ENCODE measurements around the gene CD300LG. TPM values are rescaled to one million over a fixed set of nuclear protein-coding genes. Genes with fewer than 3 reads are reported as not detected.
A peak's percentile ranks its signal among the peaks of the same experiment; 100 is the strongest.

CD300LG gene
- total RNA-seq, 2 experiments from 2014 or later: not detected

GRCh38 chr17:43875476-43876147 is 28.6 kb downstream of the CD300LG start:
- Mint-ChIP-seq H3K4me1 (peaks cover 2% of the 10 kb centered on the region), H3K27ac (no peak overlapping the region), H3K36me3 (no peaks in the 10 kb centered on the region), H3K4me3 (no peak overlapping the region), H3K9me3 (no peaks in the 10 kb centered on the region), H3K27me3 (no peaks in the 10 kb centered on the region)
- DNase-seq: no peak

DNA sequence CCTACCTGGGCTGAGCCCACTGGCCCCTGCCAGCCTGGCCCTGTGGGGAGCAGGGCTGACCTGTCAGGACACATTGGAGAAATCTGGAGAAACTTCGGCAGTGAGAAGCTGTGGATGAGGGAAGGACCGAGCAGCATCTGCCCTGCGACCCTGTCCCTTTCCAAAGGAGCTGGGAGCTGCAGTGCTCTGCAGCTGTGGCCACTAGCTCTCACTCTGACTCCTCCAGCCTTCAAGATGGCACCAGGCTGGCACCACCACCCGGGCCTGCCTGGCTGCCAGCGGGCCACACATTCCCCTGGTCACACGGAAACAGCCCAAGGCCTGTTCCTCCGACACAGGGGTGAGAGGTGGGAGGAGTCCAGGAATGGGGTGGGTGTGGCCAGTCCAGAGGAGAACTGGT is 30.1 kb downstream of the CD300LG start:
- Mint-ChIP-seq H3K4me1 (peaks cover 2% of the 10 kb centered on the region), H3K4me3 (no peak overlapping the region), H3K27me3 (no peaks in the 10 kb centered on the region), H3K9me3 (no peaks in the 10 kb centered on the region), H3K36me3 (no peaks in the 10 kb centered on the region), H3K27ac (no peak overlapping the region)
- no peak for DNase-seq

DNA sequence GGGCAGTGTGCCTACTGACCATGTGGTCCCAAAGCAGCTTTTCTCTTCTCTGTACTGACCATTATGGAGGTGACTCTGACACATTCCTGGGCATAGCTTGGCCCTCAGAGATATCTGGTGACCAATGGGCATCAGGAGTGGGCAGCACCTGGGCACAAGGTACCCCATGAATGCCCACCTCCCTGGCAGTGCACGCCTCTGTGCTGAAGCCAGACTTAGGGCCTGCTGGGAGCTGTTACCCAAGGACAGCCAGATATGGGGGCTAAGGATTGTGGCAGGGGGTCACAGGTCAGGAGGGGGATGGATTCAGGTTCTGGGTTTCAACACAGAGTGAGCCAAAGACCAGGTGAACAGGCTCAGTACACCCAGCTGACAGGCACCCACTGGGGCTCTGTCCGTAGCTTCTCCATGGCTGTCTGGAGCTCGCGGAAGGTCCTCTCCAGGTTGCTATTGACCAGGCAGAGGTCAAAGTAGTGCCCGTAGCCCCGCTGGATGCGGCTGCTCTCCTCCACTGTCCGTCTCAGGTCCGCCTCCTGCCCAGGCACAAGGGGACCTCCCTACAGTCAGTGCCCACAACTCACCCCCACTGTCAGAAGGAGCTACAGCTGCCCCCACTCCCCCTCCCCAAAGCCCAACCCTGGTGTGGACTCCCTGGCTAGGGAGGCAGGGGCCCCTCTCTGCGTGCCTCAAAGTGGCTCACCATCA is 30.6 kb downstream of the CD300LG start:
- no peak overlapping the region for H3K27ac Mint-ChIP-seq
- peaks cover 2% of the 10 kb centered on the region for H3K4me1 Mint-ChIP-seq

GRCh38 chr17:43878260-43879175 is 31.5 kb downstream of the CD300LG start:
- peak; percentile 66 for DNase-seq
- no peak overlapping the region for H3K4me3 Mint-ChIP-seq
- no peaks in the 10 kb centered on the region for H3K9me3 Mint-ChIP-seq
- H3K27ac Mint-ChIP-seq: no peak overlapping the region
- H3K36me3 Mint-ChIP-seq: no peaks in the 10 kb centered on the region
- peaks cover 2% of the 10 kb centered on the region for H3K4me1 Mint-ChIP-seq
- H3K27me3 Mint-ChIP-seq: no peaks in the 10 kb centered on the region

More for the DNA sequence above, 30.6 kb downstream of the CD300LG start:
- no peaks in the 10 kb centered on the region for H3K27me3 Mint-ChIP-seq
- no peak for DNase-seq
- no peak overlapping the region for H3K4me3 Mint-ChIP-seq
- no peaks in the 10 kb centered on the region for H3K36me3 Mint-ChIP-seq
- no peaks in the 10 kb centered on the region for H3K9me3 Mint-ChIP-seq

- Mint-ChIP-seq H3K4me3 (no peak overlapping the region), H3K4me1 (peaks cover 2% of the 10 kb centered on the region), H3K27me3 (no peaks in the 10 kb centered on the region), H3K27ac (no peak overlapping the region), H3K9me3 (no peaks in the 10 kb centered on the region), H3K36me3 (no peaks in the 10 kb centered on the region)
- DNase-seq: no peak
Measured at GRCh38 chr17:43879723-43880419, 32.9 kb downstream of the CD300LG start.

DNA sequence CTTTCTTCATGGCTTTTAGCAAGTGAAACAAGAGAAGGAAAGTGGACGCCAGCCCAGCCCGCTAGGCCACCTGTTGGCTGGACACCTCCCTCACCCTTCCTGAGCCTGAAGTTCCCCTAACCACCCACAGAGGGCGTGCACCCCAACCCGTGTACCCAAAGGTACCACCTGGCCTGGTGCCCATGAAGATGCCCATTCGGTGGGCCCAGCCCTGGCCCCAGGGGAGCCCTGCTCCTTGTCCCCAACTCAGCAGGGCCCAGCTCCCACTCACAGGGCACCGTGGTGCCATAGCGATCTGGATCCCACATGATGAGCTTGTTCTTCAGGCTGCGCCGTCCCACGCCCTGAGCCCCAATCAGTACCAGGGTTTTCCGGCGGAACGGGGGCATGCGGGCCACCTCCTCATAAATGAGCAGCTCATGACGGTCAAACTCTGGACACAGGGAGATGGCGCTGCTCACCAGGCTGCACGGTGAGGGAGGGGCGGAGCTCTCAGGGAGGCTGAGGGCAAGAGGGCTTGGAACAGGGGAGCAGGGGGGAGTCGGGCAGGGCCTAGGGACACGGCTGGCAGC is 33.5 kb downstream of the CD300LG start:
- Mint-ChIP-seq H3K27ac (no peak overlapping the region), H3K27me3 (no peaks in the 10 kb centered on the region), H3K36me3 (no peaks in the 10 kb centered on the region), H3K9me3 (no peaks in the 10 kb centered on the region), H3K4me1 (peaks cover 2% of the 10 kb centered on the region), H3K4me3 (no peak overlapping the region)
- peak; percentile 37 for DNase-seq

- Mint-ChIP-seq H3K4me1 (peaks cover 2% of the 10 kb centered on the region), H3K9me3 (no peaks in the 10 kb centered on the region), H3K27me3 (no peaks in the 10 kb centered on the region), H3K36me3 (no peaks in the 10 kb centered on the region), H3K27ac (no peak overlapping the region), H3K4me3 (no peak overlapping the region)
- DNase-seq: no peak
Measured at GRCh38 chr17:43881181-43881580, 34.2 kb downstream of the CD300LG start.

DNA sequence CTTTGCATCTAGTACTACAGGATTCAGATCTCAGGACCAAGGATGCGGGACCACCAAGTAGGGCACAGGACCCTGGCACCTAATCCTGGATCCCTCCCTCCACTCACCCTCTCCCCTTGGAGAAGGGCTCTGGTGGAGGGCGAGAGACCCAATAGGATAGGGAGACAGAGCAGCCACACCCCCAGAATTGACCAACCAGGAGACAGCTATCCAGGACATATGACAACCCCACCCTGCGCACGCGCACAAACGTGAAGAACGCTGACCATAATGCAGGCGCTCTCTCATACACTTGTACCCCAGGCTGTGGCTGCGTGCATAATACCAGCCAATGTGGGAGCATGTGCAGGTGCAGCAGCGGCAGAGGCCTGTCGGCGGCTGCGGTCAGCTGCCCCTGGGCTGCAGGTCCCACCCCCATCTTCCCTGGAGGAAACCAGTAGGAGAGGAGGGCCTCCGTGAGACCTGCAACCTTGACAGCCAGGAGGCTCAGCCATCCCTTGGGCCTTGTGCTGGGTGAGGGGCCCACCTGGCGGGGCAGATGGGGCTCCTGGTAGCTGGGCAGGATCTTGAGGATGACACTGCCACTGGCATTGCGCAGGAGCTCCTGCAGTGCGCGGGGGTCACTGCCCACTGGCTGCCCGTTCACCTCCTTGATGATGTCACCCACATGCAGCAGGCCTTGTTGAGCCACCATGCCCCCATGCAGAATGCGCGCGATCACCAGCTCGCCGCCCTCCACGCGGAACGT is 35.0 kb downstream of the CD300LG start:
- no peak overlapping the region for H3K27ac Mint-ChIP-seq
- peaks cover 2% of the 10 kb centered on the region for H3K4me1 Mint-ChIP-seq
- H3K9me3 Mint-ChIP-seq: no peaks in the 10 kb centered on the region
- no peaks in the 10 kb centered on the region for H3K27me3 Mint-ChIP-seq
- no peaks in the 10 kb centered on the region for H3K36me3 Mint-ChIP-seq
- no peak overlapping the region for H3K4me3 Mint-ChIP-seq
- no peak for DNase-seq

GRCh38 chr17:43882761-43883415 is 35.9 kb downstream of the CD300LG start:
- Mint-ChIP-seq H3K36me3 (no peaks in the 10 kb centered on the region), H3K4me1 (peaks cover 2% of the 10 kb centered on the region), H3K27me3 (no peaks in the 10 kb centered on the region), H3K9me3 (no peaks in the 10 kb centered on the region), H3K4me3 (no peak overlapping the region), H3K27ac (no peak overlapping the region)
- DNase-seq: no peak

- H3K4me1 Mint-ChIP-seq: no peaks in the 10 kb centered on the region
- H3K27me3 Mint-ChIP-seq: no peaks in the 10 kb centered on the region
- H3K36me3 Mint-ChIP-seq: no peaks in the 10 kb centered on the region
- H3K4me3 Mint-ChIP-seq: no peak overlapping the region
- no peak for DNase-seq
- H3K9me3 Mint-ChIP-seq: no peaks in the 10 kb centered on the region
- H3K27ac Mint-ChIP-seq: no peak overlapping the region
Measured at GRCh38 chr17:43888548-43888947, 41.6 kb downstream of the CD300LG start.

DNA sequence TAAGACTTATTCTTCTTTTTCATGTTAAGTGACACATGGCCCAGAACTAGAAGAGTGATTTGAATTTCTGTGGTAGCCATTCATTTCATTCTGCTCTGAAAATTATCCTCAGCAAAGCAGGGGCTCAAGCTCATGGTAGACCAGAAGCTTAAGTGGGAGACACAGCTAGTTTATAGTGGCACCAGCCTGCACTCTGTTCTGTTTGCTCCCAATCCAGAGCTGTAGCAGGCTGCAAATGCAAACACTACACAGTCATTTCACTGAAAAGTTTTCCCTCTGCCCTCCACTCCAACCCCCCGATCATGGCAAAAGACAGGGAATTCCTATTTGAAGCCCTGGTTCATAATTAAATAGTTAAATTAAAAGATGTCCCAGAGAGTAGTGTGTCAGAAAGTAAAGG is 43.3 kb downstream of the CD300LG start:
- no peaks in the 10 kb centered on the region for H3K4me1 Mint-ChIP-seq
- no peak overlapping the region for H3K4me3 Mint-ChIP-seq
- no peaks in the 10 kb centered on the region for H3K9me3 Mint-ChIP-seq
- no peaks in the 10 kb centered on the region for H3K36me3 Mint-ChIP-seq
- H3K27me3 Mint-ChIP-seq: no peaks in the 10 kb centered on the region
- H3K27ac Mint-ChIP-seq: no peak overlapping the region
- DNase-seq: no peak

DNA sequence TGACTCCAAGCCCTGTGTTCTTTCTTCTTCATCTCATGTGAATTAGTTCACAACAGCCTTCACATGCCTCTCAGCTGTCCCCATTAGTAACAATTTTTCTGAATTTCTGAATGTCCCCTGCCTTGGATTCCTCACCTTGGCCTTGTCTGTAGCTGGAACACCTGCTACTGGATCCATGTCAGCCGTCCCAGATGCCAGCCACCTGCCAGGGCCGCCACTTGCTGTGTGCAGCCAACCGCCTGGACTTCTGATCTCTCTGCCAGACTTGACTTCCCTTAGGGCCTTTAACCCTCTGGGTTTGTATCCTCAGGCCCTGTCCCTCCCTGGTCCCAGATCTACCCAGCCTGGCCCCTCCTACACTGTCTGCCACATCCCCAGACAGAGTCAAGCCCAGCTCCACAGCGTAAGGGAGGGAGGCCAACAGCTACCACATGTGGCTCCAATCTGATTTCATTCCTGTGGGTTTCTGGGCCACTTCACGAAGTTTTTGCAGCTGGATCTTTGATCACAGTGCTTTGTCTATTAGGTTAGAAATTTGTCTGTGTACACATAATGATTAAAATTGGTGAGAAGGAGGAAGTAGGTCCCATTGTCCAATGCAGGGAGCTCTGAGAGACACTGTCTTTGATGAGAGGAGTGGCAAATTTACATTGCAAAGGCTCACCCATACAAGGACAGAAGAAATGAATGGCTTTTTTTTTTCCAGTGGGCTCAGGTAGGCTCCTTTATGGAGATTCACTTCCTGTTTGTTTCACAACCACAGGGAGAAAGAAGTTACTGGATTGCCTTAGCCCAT is 45.1 kb downstream of the CD300LG start:
- DNase-seq: no peak
- no peaks in the 10 kb centered on the region for H3K4me1 Mint-ChIP-seq
- H3K36me3 Mint-ChIP-seq: no peaks in the 10 kb centered on the region
- no peak overlapping the region for H3K4me3 Mint-ChIP-seq
- H3K27ac Mint-ChIP-seq: no peak overlapping the region
- no peaks in the 10 kb centered on the region for H3K27me3 Mint-ChIP-seq
- no peaks in the 10 kb centered on the region for H3K9me3 Mint-ChIP-seq

DNA sequence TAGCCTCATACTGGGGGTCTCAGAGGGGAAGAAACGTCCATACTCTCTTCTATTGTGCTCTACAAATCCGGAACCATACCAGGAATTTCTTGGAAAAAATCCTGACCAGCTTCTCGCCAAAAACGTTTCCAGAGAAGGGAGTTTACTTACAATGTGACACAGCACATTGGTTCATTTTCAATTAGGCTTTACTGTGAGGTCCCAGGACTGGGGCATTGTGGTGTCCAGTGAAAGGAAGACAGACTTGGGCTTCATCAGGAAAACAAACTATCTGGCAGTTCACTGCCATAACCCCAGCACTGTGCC is 45.6 kb downstream of the CD300LG start:
- no peaks in the 10 kb centered on the region for H3K4me1 Mint-ChIP-seq
- no peak overlapping the region for H3K27ac Mint-ChIP-seq
- DNase-seq: no peak
- H3K4me3 Mint-ChIP-seq: no peak overlapping the region
- H3K27me3 Mint-ChIP-seq: no peaks in the 10 kb centered on the region
- no peaks in the 10 kb centered on the region for H3K9me3 Mint-ChIP-seq
- no peaks in the 10 kb centered on the region for H3K36me3 Mint-ChIP-seq

Measured in activated naive CD8-positive, alpha-beta T cell treated with anti-CD3 and anti-CD28 coated beads for 36 hours (primary cell).